ENCODE results near the gene RCOR2.

Gene RCOR2

GRCh38 chr11:63937713-63938478 is 20.9 kb upstream of the RCOR2 start:
- no peak for TF ChIP-seq Cebpa-rat (IDR thresholded peaks at IDR 0.05)
- Histone ChIP-seq H4K20me1 (peaks cover 0 to 23% (median 7%) of the 10 kb centered on the region in 11 experiments; a peak in 17 of 22 replicates), H3K4me2 (peak overlapping the region; percentile 75 to 99 (median 97)), H3K27me3 (no peaks in the 10 kb centered on the region), H3K36me3 (peaks cover 0 to 16% (median 9%) of the 10 kb centered on the region in 11 experiments; a peak in 10 of 22 replicates), H3K4me3 (peak overlapping the region; percentile 72 to 87 (median 78)), H3K9me3 (replicated peaks in 1 of 11) (no peaks in the 10 kb centered on the region), H3K27ac (peak overlapping the region in 8 of 11 experiments; percentile 8 to 83 (median 46); a peak in 14 of 22 replicates), H3K9ac (peak overlapping the region; percentile 78 to 89 (median 83)), H3K4me1 (peaks cover 33 to 54% (median 44%) of the 10 kb centered on the region in 10 experiments)

GRCh38 chr11:63933459-63933858 is 16.5 kb upstream of the RCOR2 start:
- H3K4me3 ChIP-seq = no peak overlapping the region
- no peaks in the 10 kb centered on the region for H3K27me3 ChIP-seq
- no peak for TF ChIP-seq Cebpa-rat (IDR thresholded peaks at IDR 0.05)
- peaks cover 0 to 35% (median 28%) of the 10 kb centered on the region in 10 experiments; a peak in 18 of 20 replicates for H3K4me1 ChIP-seq
- H3K36me3 ChIP-seq = no peaks in the 10 kb centered on the region
- no peaks in the 10 kb centered on the region for H3K9me3 ChIP-seq (replicated peaks in 1 of 11)
- H3K9ac ChIP-seq = no peak overlapping the region
- H4K20me1 ChIP-seq = no peaks in the 10 kb centered on the region
- H3K27ac ChIP-seq = no peak overlapping the region
- no peak overlapping the region for H3K4me2 ChIP-seq

GRCh38 chr11:63931876-63932275 is 14.9 kb upstream of the RCOR2 start:
- H4K20me1 ChIP-seq = no peaks in the 10 kb centered on the region
- H3K9ac ChIP-seq = 0 out of 22 replicates have a peak overlapping the region, but pooled peaks of 1 of the 11 experiments have one; percentile 16
- peaks cover 0 to 26% (median 18%) of the 10 kb centered on the region in 10 experiments; a peak in 16 of 20 replicates for H3K4me1 ChIP-seq
- H3K9me3 ChIP-seq (replicated peaks in 1 of 11) = no peaks in the 10 kb centered on the region
- no peaks in the 10 kb centered on the region for H3K36me3 ChIP-seq
- no peak overlapping the region for H3K4me3 ChIP-seq
- no peaks in the 10 kb centered on the region for H3K27me3 ChIP-seq
- no peak for TF ChIP-seq Cebpa-rat (IDR thresholded peaks at IDR 0.05)
- peak overlapping the region in 8 of 11 experiments; percentile 18 to 63 (median 52); a peak in 10 of 22 replicates for H3K4me2 ChIP-seq
- H3K27ac ChIP-seq = peak overlapping the region in 6 of 11 experiments; percentile 23 to 54 (median 44); a peak in 7 of 22 replicates

DNA sequence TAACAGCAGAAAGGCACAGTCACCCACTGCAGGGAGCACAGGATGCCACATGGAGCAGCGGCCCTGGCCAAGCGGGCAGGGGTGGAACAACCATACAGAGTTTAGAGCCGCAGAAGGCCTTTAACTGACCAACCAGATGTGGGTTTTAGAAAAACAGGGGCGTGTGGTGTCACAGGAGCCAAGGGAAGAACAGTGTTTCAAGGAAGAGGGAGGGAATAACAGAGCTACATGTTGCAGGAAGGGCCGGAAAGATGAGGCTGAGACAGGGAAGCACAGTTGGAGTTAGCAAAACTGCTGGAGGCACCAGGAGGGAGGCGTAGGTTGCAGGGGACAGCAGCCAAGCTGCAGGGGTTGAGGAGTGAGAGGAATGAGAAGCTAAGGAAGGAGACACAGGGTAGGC is 14.1 kb upstream of the RCOR2 start:
- Histone ChIP-seq H3K9ac (peak overlapping the region in 5 of 11 experiments; percentile 4 to 54 (median 26); a peak in 6 of 22 replicates), H3K27ac (peak overlapping the region in 7 of 11 experiments; percentile 20 to 54 (median 40); a peak in 11 of 22 replicates), H3K27me3 (no peaks in the 10 kb centered on the region), H3K4me2 (peak overlapping the region in 9 of 11 experiments; percentile 12 to 63 (median 50); a peak in 15 of 22 replicates), H3K4me1 (peaks cover 0 to 26% (median 18%) of the 10 kb centered on the region in 10 experiments; a peak in 16 of 20 replicates), H3K9me3 (replicated peaks in 1 of 11) (no peaks in the 10 kb centered on the region), H4K20me1 (no peaks in the 10 kb centered on the region), H3K36me3 (no peaks in the 10 kb centered on the region), H3K4me3 (no peak overlapping the region)
- TF ChIP-seq Cebpa-rat (IDR thresholded peaks at IDR 0.05) = no peak

DNA sequence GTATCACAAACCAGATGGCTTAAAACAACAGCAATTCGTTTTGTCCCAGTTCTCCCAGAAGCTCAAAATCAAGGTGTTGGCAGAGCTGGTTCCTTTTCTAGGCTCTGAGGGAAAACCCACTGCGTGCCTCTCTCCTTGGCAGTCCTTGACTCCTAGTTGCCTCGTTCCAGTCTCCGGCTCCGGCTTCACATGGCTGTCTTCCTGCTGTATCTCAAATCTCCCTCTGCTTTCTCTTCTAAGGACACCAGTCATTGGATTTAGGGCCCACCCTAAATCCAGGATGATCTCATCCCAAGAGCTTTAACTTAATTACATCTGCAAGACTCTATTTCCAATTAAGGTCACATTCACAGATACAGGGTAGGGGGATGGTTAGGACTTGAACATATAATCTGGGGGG is 12.7 kb upstream of the RCOR2 start:
- H3K4me3 ChIP-seq = no peak overlapping the region
- no peaks in the 10 kb centered on the region for H4K20me1 ChIP-seq
- no peak for TF ChIP-seq Cebpa-rat (IDR thresholded peaks at IDR 0.05)
- peaks cover 0 to 25% (median 18%) of the 10 kb centered on the region in 10 experiments; a peak in 16 of 20 replicates for H3K4me1 ChIP-seq
- H3K4me2 ChIP-seq = no peak overlapping the region
- H3K27ac ChIP-seq = no peak overlapping the region
- no peaks in the 10 kb centered on the region for H3K9me3 ChIP-seq (replicated peaks in 1 of 11)
- no peaks in the 10 kb centered on the region for H3K27me3 ChIP-seq
- H3K9ac ChIP-seq = no peak overlapping the region
- no peaks in the 10 kb centered on the region for H3K36me3 ChIP-seq

GRCh38 chr11:63923319-63923718 is 6.4 kb upstream of the RCOR2 start:
- H3K9me3 ChIP-seq (replicated peaks in 1 of 11) = no peaks in the 10 kb centered on the region
- no peak overlapping the region for H3K27ac ChIP-seq
- no peak overlapping the region for H3K9ac ChIP-seq
- H3K27me3 ChIP-seq = no peaks in the 10 kb centered on the region
- no peak overlapping the region for H3K4me3 ChIP-seq
- no peak overlapping the region for H3K4me2 ChIP-seq
- H4K20me1 ChIP-seq = no peaks in the 10 kb centered on the region
- peaks cover 13 to 29% (median 26%) of the 10 kb centered on the region in 10 experiments for H3K4me1 ChIP-seq
- TF ChIP-seq Cebpa-rat (IDR thresholded peaks at IDR 0.05) = no peak
- H3K36me3 ChIP-seq = no peaks in the 10 kb centered on the region

GRCh38 chr11:63922673-63923192 is 5.8 kb upstream of the RCOR2 start:
- Histone ChIP-seq H3K9me3 (replicated peaks in 1 of 11) (no peaks in the 10 kb centered on the region), H3K27me3 (no peaks in the 10 kb centered on the region), H3K4me2 (peak overlapping the region in 1 of 11 experiments; percentile 29; a peak in 1 of 22 replicates), H3K27ac (no peak overlapping the region), H3K4me1 (peaks cover 19 to 35% (median 32%) of the 10 kb centered on the region in 10 experiments), H4K20me1 (no peaks in the 10 kb centered on the region), H3K9ac (no peak overlapping the region), H3K4me3 (no peak overlapping the region), H3K36me3 (no peaks in the 10 kb centered on the region)
- TF ChIP-seq Cebpa-rat (IDR thresholded peaks at IDR 0.05) = no peak

DNA sequence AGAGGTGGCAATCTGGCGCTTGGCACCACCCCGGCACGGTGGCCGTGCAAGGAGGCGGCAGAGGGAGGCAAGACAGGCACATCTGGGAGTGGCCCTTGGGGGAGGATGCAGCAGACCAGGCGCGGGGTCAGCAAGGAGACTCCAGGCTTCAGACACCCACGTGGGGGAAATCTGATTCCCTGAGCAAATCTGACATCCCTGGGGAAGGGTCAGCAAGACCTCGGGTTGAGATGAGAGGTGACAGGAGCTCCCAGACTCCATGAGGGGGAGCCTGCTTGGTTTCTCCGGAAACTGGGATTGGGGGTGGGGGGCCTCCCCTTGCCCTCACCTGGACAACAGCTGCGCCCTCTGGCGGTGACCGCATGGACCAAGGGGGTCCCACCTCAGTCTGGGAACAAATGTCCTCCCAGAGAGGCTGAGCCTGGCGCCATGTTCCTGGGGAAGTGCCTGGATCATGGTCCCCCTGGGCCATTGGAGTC is 4.0 kb upstream of the RCOR2 start:
- Histone ChIP-seq H4K20me1 (peaks cover 0 to 2% (median 0%) of the 10 kb centered on the region in 11 experiments; a peak in 7 of 22 replicates), H3K9me3 (replicated peaks in 1 of 11) (no peaks in the 10 kb centered on the region), H3K9ac (no peak overlapping the region), H3K4me1 (peaks cover 28 to 46% (median 40%) of the 10 kb centered on the region in 10 experiments), H3K27me3 (no peaks in the 10 kb centered on the region), H3K4me3 (no peak overlapping the region), H3K36me3 (no peaks in the 10 kb centered on the region), H3K4me2 (peak overlapping the region in 4 of 11 experiments; percentile 1 to 17 (median 8); a peak in 2 of 22 replicates), H3K27ac (no peak overlapping the region)
- no peak for TF ChIP-seq Cebpa-rat (IDR thresholded peaks at IDR 0.05)

Measured in BLaER1 treated with 17β-estradiol and CSF1 and Interleukin-3, amounts not matched to agents 10 nM and 100 nM (cell line).